Calu3 (cell line): ENCODE data around the gene CCDC148. TPM values are rescaled to one million over a fixed set of nuclear protein-coding genes. Genes with fewer than 3 reads are reported as not detected.
A peak's percentile ranks its signal among the peaks of the same experiment; 100 is the strongest.

Experiments
- BruUV-seq: library from RNA; stranded (reverse); fragments of 400-500 nt; replicated peaks from 2 replicates; lab custom pipeline; 2021; lab: Mats Ljungman, UMichigan
- CTCF ChIA-PET: fragments of 300-600 bp; sonication (Branson Sonifier 250); formaldehyde crosslinking; loops from one replicate; lab custom pipeline; 2022; ENCODE audit warnings: antibody characterized with exemption; lab: Charles Lee
- DNase-seq: peaks from one replicate; pipeline ENCODE4 v3.0.0; 2022
- H3K27ac Mint-ChIP-seq: one replicate; pipeline ENCODE4 v1.8.0; 2022; ENCODE audit warnings: mixed read lengths; ENCODE audit not compliant: unreplicated experiment
- H3K27me3 Mint-ChIP-seq: one replicate; pipeline ENCODE4 v1.8.0; 2022; ENCODE audit warnings: mixed read lengths; ENCODE audit not compliant: unreplicated experiment
- H3K36me3 Mint-ChIP-seq: one replicate; pipeline ENCODE4 v1.8.0; 2022; ENCODE audit warnings: mild to moderate bottlenecking, moderate library complexity, mixed read lengths; ENCODE audit not compliant: insufficient read depth, unreplicated experiment
- H3K4me1 Mint-ChIP-seq: one replicate; pipeline ENCODE4 v1.8.0; 2022; ENCODE audit warnings: mild to moderate bottlenecking, low read depth, mixed read lengths; ENCODE audit not compliant: unreplicated experiment
- H3K4me3 Mint-ChIP-seq: one replicate; pipeline ENCODE4 v1.8.0; 2022; ENCODE audit warnings: mild to moderate bottlenecking, low read depth, moderate library complexity, mixed read lengths; ENCODE audit not compliant: unreplicated experiment
- H3K9me3 Mint-ChIP-seq: one replicate; pipeline ENCODE4 v1.8.0; 2022; ENCODE audit warnings: low read depth, mixed read lengths; ENCODE audit not compliant: unreplicated experiment
- intact Hi-C: fragments of 100-400 bp; cut with micrococcal nuclease; formaldehyde crosslinking; loops from one replicate; pipeline ENCODE4 v1.10.0; 2022; ENCODE audit not compliant: unreplicated experiment
- total RNA-seq: library from RNA; stranded (reverse); gene quantifications from 2 replicates; pipeline ENCODE4 v1.2.3, GENCODE V29; 2022
- TF ChIP-seq, protein P1 (sequence below): fragments of 200-600 bp; IDR thresholded peaks from one replicate; pipeline ENCODE4 v1.8.0; 2022; ENCODE audit warnings: antibody characterized with exemption; ENCODE audit not compliant: unreplicated experiment

Gene CCDC148
- total RNA-seq, 1 experiment from 2014 or later = 5.1 TPM

DNA sequence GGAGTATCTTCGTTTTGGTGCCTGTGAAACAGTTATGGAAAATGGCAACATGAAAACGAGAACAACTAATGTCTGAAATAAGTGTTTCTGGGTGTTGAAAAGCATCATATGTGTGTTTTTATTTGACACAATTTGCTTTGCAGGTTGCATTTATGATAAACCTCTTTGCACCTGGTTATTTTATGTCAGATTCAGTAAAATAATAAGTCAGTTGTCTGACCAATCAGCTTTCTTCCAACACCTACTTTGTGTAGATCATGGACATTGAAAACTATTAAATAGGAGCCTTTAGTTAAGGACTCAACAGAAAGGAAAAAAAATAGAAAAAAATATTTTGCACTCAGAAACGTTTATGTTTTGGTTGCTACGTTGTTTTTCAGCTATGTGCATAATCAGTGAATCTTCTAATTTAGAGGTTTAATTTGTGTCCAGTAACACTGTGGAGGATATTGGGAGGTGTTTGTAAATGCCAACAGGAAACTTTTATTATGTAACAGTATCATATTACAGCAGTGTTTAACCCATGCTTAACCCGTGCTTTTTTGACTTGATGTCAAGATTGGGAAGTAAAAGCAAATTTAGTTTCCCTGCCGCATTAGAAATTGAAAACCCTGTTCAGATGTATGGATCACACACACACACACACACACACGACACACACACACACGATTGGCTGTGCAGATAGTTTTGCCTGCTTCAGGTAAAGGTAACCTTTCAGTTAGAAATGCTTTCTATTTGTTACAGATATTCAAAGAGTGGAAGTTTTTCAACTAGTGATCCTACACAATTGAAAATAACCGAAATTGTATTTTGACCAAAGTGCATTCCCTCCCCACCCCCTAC, 2.8 kb upstream of the CCDC148 start:
- BruUV-seq = no TSS peak
- no peak overlapping the region for H3K27ac Mint-ChIP-seq
- H3K36me3 Mint-ChIP-seq = peaks cover 42% of the 10 kb centered on the region

DNA sequence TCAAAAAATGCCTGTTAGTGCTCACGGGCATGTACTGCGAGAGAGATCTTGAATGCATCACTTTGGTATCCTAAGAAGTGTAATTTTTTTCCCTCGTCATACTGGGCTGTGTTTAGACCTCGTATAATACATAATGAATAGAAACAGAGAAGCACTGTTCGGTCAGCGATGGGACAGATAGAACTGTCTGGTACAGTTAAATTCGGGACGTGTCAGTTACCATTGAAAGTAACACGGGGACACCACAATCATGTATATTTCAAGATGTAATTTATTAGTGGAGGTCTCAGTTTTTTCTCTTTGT, 2.0 kb upstream of the CCDC148 start:
- DNase-seq = no peak
- Mint-ChIP-seq H3K4me3 (peak overlapping the region; percentile 91), H3K4me1 (peaks cover 42% of the 10 kb centered on the region), H3K27me3 (no peaks in the 10 kb centered on the region), H3K36me3 (peaks cover 42% of the 10 kb centered on the region), H3K9me3 (no peaks in the 10 kb centered on the region), H3K27ac (peak overlapping the region; percentile 72)
- CTCF ChIA-PET = interaction anchor here (0.9 to 3.2 kb wide), 5 partner anchors 99 to 424 kb away, joined by 3 to 13 read pairs (median 5); no protein-coding TSS in a partner anchor
- intact Hi-C loops = loop anchor here (2.0 to 5.0 kb wide), 4 partner anchors 38 to 426 kb away; no protein-coding TSS in a partner anchor
- TF ChIP-seq, protein P1, sequence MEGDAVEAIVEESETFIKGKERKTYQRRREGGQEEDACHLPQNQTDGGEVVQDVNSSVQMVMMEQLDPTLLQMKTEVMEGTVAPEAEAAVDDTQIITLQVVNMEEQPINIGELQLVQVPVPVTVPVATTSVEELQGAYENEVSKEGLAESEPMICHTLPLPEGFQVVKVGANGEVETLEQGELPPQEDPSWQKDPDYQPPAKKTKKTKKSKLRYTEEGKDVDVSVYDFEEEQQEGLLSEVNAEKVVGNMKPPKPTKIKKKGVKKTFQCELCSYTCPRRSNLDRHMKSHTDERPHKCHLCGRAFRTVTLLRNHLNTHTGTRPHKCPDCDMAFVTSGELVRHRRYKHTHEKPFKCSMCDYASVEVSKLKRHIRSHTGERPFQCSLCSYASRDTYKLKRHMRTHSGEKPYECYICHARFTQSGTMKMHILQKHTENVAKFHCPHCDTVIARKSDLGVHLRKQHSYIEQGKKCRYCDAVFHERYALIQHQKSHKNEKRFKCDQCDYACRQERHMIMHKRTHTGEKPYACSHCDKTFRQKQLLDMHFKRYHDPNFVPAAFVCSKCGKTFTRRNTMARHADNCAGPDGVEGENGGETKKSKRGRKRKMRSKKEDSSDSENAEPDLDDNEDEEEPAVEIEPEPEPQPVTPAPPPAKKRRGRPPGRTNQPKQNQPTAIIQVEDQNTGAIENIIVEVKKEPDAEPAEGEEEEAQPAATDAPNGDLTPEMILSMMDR = no peak
- TSS peak; percentile 31 for BruUV-seq

More for the DNA sequence above, 2.8 kb upstream of the CCDC148 start:
- CTCF ChIA-PET = interaction anchor here (0.9 to 3.2 kb wide), 3 partner anchors 160 to 425 kb away, joined by 3 to 13 read pairs (median 5); no protein-coding TSS in a partner anchor
- Mint-ChIP-seq H3K4me3 (peak overlapping the region; percentile 91), H3K4me1 (peaks cover 45% of the 10 kb centered on the region), H3K9me3 (no peaks in the 10 kb centered on the region), H3K27me3 (no peaks in the 10 kb centered on the region)
- no peak for DNase-seq
- intact Hi-C loops = loop anchor here (2.0 to 5.0 kb wide), 6 partner anchors 37 to 427 kb away; no protein-coding TSS in a partner anchor
- TF ChIP-seq, protein P1 = no peak

DNA sequence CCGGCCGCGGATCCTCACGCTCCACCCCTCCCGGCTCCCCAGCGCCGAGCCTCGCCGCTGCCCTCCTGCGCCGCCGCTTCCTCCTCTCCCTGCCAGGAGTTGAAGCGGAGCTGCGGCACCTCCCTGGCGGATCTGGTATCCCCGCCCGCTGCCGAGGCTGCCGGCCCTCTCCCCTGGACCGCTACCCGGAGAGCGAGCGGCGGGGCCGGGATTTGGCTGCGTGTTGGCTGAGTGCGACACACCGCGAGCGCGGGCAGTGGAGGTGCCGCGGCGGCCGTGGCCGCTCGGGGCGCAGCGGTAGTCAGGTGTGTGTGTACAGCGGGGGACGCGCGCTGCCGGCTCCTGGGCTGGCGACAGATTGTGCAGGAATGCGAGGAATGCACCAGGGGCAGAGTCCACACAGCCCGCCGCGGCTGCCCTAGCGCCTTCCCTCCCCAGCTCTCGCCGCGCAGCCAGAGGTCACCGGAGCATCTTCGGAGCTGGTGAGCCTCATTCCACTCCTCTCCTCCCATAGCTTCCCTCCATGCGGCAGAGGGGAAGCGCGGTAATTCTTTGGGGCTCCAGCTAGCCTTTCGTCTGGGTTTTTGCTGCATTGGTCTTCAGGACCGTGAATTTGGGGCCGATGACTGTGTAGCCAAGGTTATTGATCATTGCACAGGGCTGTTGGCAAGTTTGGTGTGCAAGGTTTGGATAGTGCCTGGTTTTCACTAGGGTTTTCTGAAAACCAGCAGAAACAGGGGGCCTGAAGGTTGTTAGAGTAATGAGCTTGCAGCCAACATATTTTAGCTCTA, 1.5 kb upstream of the CCDC148 start:
- BruUV-seq = no TSS peak
- DNase-seq = peak; percentile 93
- CTCF ChIA-PET = interaction anchor here (1.0 to 3.2 kb wide), 5 partner anchors 40 to 424 kb away, joined by 4 to 13 read pairs (median 5); no protein-coding TSS in a partner anchor
- TF ChIP-seq, protein P1 = peak; percentile 27
- Mint-ChIP-seq H3K36me3 (peaks cover 42% of the 10 kb centered on the region), H3K9me3 (no peaks in the 10 kb centered on the region), H3K27ac (peak overlapping the region; percentile 72), H3K27me3 (no peaks in the 10 kb centered on the region), H3K4me1 (peaks cover 36% of the 10 kb centered on the region), H3K4me3 (peak overlapping the region; percentile 91)
- intact Hi-C loops = loop anchor here (2.0 to 5.0 kb wide), 4 partner anchors 39 to 426 kb away; no protein-coding TSS in a partner anchor
